PC-9 (cell line): ENCODE results near the gene CYP4F2.

ENCODE experiments used
- EZH2 ChIP-seq: fragments of 200-600 bp; sonication (generic); IDR thresholded peaks from 2 replicates; pipeline ENCODE4 v1.8.0; 2017; ENCODE audit warnings: antibody characterized with exemption, low read depth
- TF ChIP-seq, protein P1 (sequence below): fragments of 200-600 bp; sonication (generic); conservative IDR thresholded peaks from 2 replicates; pipeline ENCODE4 v1.6.1; 2017; ENCODE audit warnings: mixed run types, antibody characterized with exemption, mild to moderate bottlenecking, moderate library complexity

DNA sequence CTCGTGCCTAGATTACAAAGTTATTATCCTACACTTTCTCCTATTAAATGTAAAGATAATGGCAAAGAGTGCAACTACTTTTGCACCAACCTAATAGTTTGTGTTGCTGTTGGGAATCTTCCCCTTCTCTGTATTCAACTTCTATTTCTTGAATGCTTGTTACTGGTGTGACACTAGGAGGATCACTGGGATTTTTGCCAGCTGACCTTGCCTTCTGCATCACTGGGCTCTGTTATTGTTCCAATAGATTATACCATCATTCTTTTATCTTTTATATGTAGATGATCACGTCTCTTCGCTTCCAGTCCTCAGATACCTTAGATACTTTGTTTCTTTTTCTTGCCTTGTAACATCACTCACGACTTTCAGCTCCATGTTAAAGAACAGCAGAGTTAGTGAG, 47.4 kb upstream of the CYP4F2 start:
- TF ChIP-seq, protein P1, sequence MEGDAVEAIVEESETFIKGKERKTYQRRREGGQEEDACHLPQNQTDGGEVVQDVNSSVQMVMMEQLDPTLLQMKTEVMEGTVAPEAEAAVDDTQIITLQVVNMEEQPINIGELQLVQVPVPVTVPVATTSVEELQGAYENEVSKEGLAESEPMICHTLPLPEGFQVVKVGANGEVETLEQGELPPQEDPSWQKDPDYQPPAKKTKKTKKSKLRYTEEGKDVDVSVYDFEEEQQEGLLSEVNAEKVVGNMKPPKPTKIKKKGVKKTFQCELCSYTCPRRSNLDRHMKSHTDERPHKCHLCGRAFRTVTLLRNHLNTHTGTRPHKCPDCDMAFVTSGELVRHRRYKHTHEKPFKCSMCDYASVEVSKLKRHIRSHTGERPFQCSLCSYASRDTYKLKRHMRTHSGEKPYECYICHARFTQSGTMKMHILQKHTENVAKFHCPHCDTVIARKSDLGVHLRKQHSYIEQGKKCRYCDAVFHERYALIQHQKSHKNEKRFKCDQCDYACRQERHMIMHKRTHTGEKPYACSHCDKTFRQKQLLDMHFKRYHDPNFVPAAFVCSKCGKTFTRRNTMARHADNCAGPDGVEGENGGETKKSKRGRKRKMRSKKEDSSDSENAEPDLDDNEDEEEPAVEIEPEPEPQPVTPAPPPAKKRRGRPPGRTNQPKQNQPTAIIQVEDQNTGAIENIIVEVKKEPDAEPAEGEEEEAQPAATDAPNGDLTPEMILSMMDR, result no peak
- no peak for TF ChIP-seq EZH2
